ENCODE measurements around the gene TRAPPC12.

Gene TRAPPC12

GRCh38 chr2:3468296-3468988 lies 88.9 kb downstream of the TRAPPC12 start:
- no peak for DNase-seq (ENCODE audit: low spot score)

- DNase-seq (ENCODE audit: low spot score) = no peak
Observed at GRCh38 chr2:3469486-3469885, 90.0 kb downstream of the TRAPPC12 start.

DNA sequence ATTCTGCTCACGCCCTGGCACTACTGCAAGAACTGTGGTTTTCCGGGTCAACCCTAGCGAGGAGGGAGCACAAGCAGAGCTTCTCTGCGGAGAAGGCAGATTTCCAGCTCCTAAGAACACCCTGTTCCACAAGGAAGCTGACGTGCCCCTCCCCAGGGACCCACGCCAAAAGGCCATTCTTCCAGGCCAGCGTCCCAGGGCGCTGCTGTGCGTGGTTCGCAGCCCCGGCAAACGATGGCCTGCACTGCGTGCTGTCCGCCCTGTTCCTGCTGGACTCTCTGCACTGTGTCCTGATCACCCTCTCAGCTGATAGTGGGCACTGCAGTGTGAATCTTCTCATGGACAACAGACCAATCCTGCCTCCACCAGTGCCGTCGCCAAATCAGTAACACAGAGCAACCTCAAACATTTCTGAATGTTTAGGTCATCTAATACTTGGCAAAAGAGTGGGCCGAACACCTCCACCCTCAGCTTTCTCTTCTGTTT lies 90.7 kb downstream of the TRAPPC12 start:
- no peak for DNase-seq (ENCODE audit: low spot score)

DNA sequence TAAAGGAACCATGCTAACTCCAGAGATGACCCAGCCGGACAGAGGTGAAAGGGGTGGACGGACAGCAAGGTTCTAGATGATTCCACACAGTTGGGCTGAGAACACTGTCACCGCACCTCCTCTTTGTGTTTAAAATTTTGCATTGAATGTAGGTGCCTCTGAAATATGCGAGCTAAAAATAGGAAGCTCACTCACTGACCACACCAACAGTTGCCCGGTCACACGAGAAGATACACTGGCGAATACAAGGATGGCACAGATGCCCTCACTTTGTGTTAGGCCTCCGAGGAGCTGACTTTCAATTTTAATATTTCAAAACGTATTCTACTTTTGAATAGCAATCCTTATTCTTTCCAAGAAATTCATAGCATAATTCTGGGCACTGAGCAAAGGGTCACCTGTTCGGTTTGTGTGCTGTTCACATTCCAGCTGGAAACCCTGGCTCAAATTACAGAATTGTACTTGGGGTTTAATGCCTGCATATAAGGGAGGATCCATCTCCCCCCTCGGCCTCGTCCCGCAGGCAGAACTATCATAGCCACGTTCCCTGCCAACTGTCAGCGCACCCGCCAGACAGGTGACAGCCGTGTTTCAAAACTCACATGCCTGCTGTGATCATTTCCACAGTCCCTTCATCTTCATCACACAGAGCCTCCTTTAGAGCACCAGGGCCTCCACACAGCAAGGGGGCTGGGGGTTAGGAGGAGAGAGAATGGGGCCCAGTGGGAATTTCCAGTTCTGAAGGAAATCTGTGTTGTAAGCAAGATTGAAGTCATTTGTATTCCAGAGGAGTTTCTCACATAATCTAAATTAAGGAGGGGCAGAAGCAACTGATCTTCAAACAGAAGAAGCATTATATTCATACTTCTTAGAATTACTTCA lies 91.6 kb downstream of the TRAPPC12 start:
- DNase-seq (ENCODE audit: low spot score) = no peak

DNA sequence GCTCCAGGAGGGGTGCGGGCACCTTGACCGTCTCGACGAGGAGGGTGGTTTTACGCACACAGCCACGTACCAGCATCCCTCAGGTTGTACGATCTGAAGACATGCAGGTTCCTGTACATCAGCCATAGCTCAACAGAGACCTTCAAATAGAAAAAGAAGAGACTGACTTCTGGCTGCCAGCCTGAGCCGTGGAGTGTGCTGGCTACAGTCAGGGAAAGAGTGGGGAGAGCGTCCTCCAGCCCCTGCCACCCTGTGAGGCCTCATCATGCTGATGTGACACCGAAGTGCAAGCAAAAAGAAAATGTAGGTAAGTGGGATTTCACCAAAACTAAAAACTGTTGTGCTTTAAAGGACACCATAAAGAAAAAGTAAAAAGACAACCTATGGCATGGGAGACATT lies 92.8 kb downstream of the TRAPPC12 start:
- no peak for DNase-seq (ENCODE audit: low spot score)

GRCh38 chr2:3472966-3473365 lies 93.5 kb downstream of the TRAPPC12 start:
- no peak for DNase-seq (ENCODE audit: low spot score)

- DNase-seq (ENCODE audit: low spot score) = no peak
Observed at GRCh38 chr2:3475771-3476170, 96.3 kb downstream of the TRAPPC12 start.

DNA sequence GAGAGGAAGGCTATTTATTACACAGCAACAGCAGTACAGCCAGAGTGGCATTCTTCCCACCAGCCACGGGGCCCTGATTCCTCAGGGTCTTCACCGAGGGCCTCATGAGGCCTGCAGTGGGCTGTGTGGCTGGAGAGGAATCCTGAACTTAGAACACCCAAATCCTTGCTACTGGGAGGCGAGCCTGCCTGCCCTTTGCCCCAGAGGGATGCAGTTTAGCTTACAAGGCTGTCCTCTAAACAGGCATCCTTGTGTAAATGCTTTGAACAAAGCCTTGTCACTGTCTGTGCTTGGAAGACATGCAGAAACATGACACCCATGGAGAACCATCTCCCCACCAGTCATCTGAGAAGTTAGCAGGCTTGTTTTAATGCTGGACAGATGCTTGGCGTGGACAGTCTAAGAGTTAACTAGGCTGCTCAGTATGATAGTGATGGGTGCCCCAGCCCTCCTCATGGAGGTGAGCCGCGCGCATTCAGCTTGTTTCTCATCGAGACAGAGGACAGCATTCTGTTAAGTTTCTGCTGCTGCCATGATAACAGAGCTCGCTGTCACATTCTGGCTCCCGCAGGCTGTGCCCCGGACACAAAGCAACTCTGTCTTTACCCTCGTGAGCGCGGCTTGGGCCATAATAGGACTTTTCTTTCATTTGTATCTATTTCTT lies 97.0 kb downstream of the TRAPPC12 start:
- no peak for DNase-seq (ENCODE audit: low spot score)

- no peak for DNase-seq (ENCODE audit: low spot score)
Observed at GRCh38 chr2:3476985-3477327, 97.5 kb downstream of the TRAPPC12 start.

- no peak for DNase-seq (ENCODE audit: low spot score)
Observed at GRCh38 chr2:3478846-3479385, 99.4 kb downstream of the TRAPPC12 start.

- no peak for DNase-seq (ENCODE audit: low spot score)
Observed at GRCh38 chr2:3479430-3480320, 100.2 kb downstream of the TRAPPC12 start.

DNA sequence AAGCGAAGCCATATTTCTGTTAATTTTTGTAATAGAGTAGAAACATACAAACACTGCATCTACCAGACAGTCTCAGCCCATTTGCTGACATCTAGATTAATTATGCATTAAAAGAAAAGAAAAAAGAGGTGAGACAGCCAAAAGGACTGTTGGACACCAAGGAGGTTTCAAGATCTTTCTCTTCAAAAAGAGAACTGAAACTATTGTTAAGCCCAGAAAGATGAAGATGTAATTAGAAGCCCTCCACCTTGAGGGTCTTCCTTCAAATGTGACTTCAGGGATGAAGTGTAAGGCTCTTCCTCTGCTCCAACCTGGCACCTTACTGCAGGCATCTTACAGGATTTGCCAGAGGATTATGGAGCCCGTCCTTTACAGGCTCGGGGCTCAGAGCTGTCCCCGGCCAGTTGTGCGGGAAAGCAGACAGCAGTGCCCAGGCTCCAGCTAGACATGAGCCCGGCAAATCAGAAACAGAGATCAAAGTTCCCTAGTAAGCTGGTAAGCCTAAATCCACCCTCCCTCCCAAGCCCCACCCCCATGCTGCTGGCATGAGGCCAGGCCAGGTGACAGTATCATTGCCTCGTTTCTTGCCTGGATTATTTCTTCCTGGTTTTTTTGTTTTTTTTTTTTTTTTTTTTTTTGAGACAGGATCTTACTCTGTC lies 101.0 kb downstream of the TRAPPC12 start:
- no peak for DNase-seq (ENCODE audit: low spot score)

DNA sequence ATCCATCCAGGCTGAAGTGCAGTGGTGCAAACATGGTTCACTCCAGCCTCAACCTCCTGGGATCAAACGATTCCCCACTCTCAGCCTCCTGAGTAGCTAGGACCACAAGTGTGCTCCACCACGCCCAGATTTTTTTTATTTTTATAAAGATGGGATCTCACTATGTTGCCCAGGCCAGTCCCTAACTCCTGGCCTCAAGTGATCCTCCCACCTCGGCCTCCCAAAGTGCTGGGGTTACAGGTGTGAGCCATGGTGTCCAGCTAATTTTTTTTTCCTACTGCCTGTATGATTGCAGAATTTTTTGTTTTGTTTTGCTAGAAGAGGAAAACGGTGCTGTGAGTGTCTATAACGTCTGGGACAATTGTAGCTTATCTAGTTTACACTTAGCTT lies 101.5 kb downstream of the TRAPPC12 start:
- DNase-seq (ENCODE audit: low spot score) = no peak

DNA sequence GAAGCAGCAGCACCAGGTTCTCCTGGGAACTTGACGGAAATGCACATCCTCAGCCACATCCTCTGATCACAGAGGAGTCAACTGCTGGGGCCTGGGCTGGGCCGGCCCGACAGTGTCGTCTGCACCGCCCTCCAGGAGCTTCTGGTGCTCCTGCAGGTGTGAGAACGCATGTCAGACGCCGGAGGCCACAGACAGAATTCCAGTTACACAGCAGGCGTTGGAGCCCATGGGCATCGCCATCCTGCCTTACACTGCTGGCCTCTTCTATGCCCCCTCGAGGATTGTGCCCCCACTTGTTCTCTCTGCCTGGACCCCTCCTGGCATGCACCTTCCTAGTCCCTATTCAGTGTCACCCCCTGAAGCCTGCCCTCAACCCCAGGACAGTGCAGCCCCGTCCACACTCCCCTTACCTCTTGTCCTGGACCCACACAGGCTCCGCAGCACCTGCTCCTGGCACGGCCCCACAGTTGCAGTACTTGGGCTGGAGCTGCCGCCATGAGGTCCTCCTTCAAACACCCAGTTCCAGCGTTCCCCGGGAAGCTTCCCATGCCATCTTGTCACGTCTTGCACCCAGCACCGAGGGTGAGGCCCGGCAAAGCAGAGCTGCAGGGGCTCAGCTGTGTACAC lies 102.4 kb downstream of the TRAPPC12 start:
- no peak for DNase-seq (ENCODE audit: low spot score)

DNA sequence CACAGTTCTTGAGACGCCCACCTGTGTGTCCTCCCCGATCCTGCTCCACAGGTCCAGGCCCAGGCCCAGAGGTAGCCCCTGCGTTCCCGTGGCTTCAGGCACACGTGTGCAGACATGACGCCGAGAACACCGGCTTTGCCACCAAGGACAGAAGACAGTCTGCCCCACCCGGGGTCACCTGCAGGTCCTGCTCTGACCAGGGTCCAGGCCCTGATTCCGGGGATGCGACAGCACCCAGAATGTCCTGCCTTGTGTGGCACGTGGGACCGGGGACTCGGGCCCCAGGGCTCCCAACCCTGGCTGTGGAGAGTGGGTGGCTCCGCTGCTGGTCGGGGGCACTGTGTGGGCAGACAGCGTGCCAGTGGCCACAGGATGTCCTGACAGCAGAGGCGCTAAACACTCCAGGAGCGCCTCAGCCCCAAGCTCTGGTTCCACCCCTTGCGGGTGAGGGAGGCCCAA lies 102.9 kb downstream of the TRAPPC12 start:
- DNase-seq (ENCODE audit: low spot score) = no peak

DNA sequence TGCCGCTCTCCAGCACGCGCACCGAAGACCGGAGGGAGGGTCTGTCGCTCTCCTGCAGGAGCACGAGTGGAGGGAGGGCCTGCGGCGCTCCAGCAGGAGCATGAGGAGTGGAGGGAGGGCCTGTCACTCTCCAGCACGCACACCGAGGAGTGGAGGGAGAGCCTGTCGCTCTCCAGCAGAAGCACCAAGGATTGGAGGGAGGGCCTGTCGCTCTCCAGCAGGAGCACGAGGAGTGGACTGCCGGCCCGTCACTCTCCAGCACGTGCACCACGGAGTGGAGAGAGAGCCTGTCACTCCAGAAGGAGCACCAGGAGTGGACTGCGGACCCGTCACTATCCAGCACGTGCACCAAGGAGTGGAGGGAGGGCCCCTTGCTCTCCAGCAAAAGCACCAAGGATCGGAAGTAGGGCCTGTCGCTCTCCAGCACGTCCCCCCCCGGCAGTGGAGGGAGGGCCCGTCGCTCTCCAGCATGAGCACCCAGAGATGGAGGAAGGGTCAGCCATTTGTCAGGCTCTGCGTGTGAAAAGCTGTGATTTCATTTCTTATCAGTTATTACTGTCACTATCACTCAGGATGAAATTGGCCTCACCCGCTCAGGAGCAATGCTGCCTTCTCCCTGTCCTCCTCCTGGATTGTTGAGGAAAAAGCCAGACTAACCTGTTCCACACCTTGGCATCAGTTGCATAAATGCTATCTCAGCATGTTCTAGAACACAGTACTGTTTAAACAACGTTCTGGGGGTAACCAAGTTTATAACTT lies 103.9 kb downstream of the TRAPPC12 start:
- peak; percentile 52 for DNase-seq (ENCODE audit: low spot score)

DNA sequence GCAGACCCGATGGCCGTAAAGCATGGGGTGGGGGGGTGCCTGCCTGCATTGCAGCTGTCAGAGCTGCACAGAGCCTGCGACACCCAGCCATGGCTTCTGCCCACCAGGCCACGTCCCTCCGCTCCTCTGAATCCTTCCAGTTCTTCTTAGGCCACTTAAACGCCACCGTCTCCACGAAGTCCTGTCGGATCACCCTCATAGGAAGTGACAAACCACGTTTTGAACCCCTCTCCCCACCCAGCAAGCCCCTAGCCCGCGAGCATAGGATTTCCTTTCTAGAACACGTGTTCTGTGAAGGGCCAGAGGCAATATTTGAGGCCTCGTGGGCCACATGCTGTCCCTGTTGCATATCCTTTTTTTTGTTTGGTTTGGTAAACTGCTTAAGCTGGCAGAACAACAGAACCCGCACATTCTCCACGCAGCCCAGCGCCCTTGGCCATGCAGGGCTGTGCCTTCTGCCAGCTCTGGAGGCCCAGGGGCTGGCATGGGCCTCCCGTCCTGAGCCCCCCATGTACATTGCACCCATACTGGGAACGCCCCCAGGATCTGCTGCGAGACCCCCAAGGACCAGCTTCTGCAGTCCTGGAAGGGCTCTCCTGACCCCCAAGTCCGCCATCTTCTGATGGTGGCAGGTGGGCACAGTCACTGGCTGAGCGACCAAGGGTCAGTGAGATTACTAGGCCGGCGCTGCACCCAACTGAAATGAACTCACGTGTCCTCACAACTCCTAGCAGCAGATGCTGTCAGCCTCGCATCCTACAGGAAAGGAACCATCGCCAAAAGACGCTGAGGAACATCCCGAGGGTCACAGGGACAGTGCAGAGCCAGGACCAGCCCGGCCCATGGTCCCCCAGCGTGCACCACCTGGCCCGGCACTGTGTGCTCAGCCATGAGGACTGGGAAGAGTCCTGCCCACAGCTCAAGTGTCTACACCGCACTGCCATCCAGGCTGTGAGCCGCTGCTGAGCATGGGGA lies 104.8 kb downstream of the TRAPPC12 start:
- no peak for DNase-seq (ENCODE audit: low spot score)

- DNase-seq (ENCODE audit: low spot score) = no peak
Observed at GRCh38 chr2:3485166-3485565, 105.7 kb downstream of the TRAPPC12 start.
